Measurements from ENCODE around the gene CLN6.

DNA sequence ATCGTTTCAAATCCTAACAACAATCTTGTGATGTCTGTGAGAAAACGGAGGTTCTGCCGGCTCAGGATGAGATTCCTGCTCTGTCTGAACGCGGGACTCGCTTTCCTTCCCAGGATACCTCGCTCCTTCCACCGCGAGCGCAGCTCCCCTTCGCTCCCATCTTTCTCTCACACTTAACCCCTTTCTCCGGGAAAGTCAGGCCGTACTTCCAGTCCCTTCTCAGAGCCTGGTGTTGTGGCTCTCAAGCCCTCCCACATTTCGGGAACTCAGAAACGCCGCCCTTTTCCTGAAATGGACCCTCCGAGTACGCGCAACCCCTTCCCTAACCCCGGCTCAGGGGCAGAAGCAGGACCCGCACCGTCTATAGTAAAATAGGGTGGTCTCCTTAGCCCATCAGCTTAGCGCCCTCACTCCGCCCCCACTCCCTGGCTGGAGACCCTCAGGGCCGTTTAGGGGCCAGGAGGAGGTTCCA is 47.6 kb upstream of the CLN6 start:
- TF ChIP-seq, protein P1, sequence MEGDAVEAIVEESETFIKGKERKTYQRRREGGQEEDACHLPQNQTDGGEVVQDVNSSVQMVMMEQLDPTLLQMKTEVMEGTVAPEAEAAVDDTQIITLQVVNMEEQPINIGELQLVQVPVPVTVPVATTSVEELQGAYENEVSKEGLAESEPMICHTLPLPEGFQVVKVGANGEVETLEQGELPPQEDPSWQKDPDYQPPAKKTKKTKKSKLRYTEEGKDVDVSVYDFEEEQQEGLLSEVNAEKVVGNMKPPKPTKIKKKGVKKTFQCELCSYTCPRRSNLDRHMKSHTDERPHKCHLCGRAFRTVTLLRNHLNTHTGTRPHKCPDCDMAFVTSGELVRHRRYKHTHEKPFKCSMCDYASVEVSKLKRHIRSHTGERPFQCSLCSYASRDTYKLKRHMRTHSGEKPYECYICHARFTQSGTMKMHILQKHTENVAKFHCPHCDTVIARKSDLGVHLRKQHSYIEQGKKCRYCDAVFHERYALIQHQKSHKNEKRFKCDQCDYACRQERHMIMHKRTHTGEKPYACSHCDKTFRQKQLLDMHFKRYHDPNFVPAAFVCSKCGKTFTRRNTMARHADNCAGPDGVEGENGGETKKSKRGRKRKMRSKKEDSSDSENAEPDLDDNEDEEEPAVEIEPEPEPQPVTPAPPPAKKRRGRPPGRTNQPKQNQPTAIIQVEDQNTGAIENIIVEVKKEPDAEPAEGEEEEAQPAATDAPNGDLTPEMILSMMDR (IDR thresholded peaks at IDR 0.05), result no peak
- no peak for TF ChIP-seq POLR2A (IDR thresholded peaks at IDR 0.05)
